ENCODE measurements around the gene ZNF792.

GRCh38 chr19:34969721-34970120 is 5.7 kb upstream of the ZNF792 start:
- no peak for TF ChIP-seq GATA2 (IDR thresholded peaks at IDR 0.05; ENCODE audit: low read depth, low read length)
- no peak for TF ChIP-seq GATA3 (IDR thresholded peaks at IDR 0.05; ENCODE audit: low read depth, low read length)

Data from SH-SY5Y (cell line).